Mesenchymal stem cell (in vitro differentiated cells and primary cell): ENCODE measurements around the gene FAM234B.

Experiments
- DNase-seq: peaks from one replicate; pipeline ENCODE4 v3.0.0-alpha.2; 2013
- H2AFZ ChIP-seq: one replicate; pipeline ENCODE4 v1.6.1; 2013; ENCODE audit warnings: low read depth, mild to moderate bottlenecking, control low read depth, inconsistent platforms, low read length, moderate library complexity
- H2AK5ac ChIP-seq: 2 replicates; pipeline ENCODE4 v1.6.1; 2013; ENCODE audit warnings: low read length, moderate library complexity, mild to moderate bottlenecking, inconsistent platforms; ENCODE audit not compliant: severe bottlenecking
- H2BK120ac ChIP-seq: one replicate; pipeline ENCODE4 v1.6.1; 2013; ENCODE audit warnings: low read depth, mild to moderate bottlenecking, inconsistent platforms, low read length, moderate library complexity
- H2BK12ac ChIP-seq, 2 experiments: one replicate each; pipeline ENCODE4 v1.6.1; 2013; ENCODE audit warnings: inconsistent platforms in 2 of 2, low read length in 2 of 2, mild to moderate bottlenecking in 2 of 2, moderate library complexity in 2 of 2, control low read depth in 1 of 2
- H2BK15ac ChIP-seq: one replicate; pipeline ENCODE4 v1.6.1; 2013; ENCODE audit warnings: mild to moderate bottlenecking, low read depth, inconsistent platforms; ENCODE audit not compliant: poor library complexity, severe bottlenecking
- H2BK5ac ChIP-seq: 2 replicates; pipeline ENCODE4 v1.6.1; 2013; ENCODE audit warnings: low read depth, mild to moderate bottlenecking, low read length, control low read depth, inconsistent platforms; ENCODE audit not compliant: poor library complexity, severe bottlenecking
- H3K14ac ChIP-seq, 2 experiments: one replicate each; pipeline ENCODE4 v1.6.1; 2013; ENCODE audit warnings: inconsistent platforms in 2 of 2, low read length in 2 of 2, control low read depth in 1 of 2, mild to moderate bottlenecking in 1 of 2, moderate library complexity in 1 of 2
- H3K18ac ChIP-seq, 2 experiments: one replicate each; pipeline ENCODE4 v1.6.1; 2013; ENCODE audit warnings: inconsistent platforms in 2 of 2, low read length in 2 of 2, control low read depth in 1 of 2, low read depth in 1 of 2, mild to moderate bottlenecking in 1 of 2
- H3K23ac ChIP-seq, 2 experiments: one replicate each; pipeline ENCODE4 v1.6.1; 2013; ENCODE audit warnings: inconsistent platforms in 2 of 2, low read length in 2 of 2, mild to moderate bottlenecking in 2 of 2, moderate library complexity in 2 of 2, control low read depth in 1 of 2
- H3K27ac ChIP-seq: 2 replicates; pipeline ENCODE4 v1.5.1; 2013; ENCODE audit warnings: mild to moderate bottlenecking, moderate library complexity, low read length, control low read depth, inconsistent platforms; ENCODE audit not compliant: poor library complexity, severe bottlenecking
- H3K27me3 ChIP-seq, 2 experiments: 2 replicates each; pipeline versions ENCODE4 v1.6.1 to v1.7.0; 2013; ENCODE audit warnings: low read length in 2 of 2, mild to moderate bottlenecking in 2 of 2, moderate library complexity in 2 of 2, control low read depth in 1 of 2, inconsistent platforms in 1 of 2; ENCODE audit not compliant: control insufficient read depth in 1 of 2, insufficient read depth in 1 of 2
- H3K36me3 ChIP-seq, 2 experiments: 2 replicates each; pipeline versions ENCODE4 v1.6.1 to v1.7.0; 2013; ENCODE audit warnings: low read length in 2 of 2, control low read depth in 1 of 2, inconsistent platforms in 1 of 2, low read depth in 1 of 2, mild to moderate bottlenecking in 1 of 2; ENCODE audit not compliant: insufficient read depth in 2 of 2, control insufficient read depth in 1 of 2
- H3K4ac ChIP-seq, 2 experiments: one replicate each; pipeline ENCODE4 v1.6.1; 2013; ENCODE audit warnings: inconsistent platforms in 2 of 2, low read length in 2 of 2, mild to moderate bottlenecking in 2 of 2, moderate library complexity in 2 of 2, control low read depth in 1 of 2, low read depth in 1 of 2
- H3K4me1 ChIP-seq: 2 replicates; pipeline ENCODE4 v1.6.1; 2013; ENCODE audit warnings: low read depth, low read length, control low read depth; ENCODE audit not compliant: control insufficient read depth, insufficient read depth
- H3K4me2 ChIP-seq: 2 replicates; pipeline ENCODE4 v1.6.1; 2013; ENCODE audit warnings: low read length, mild to moderate bottlenecking, inconsistent platforms; ENCODE audit not compliant: poor library complexity, severe bottlenecking
- H3K4me3 ChIP-seq, 2 experiments: 2 replicates each; pipeline versions ENCODE4 v1.5.1 to v1.7.0; 2013; ENCODE audit warnings: low read length in 2 of 2, mild to moderate bottlenecking in 2 of 2, control low read depth in 1 of 2, low read depth in 1 of 2; ENCODE audit not compliant: insufficient read depth in 1 of 2
- H3K79me1 ChIP-seq: replicated peaks from 2 replicates; pipeline ENCODE4 v1.6.1; 2013; ENCODE audit warnings: mild to moderate bottlenecking, control low read depth, low read length, inconsistent platforms; ENCODE audit not compliant: poor library complexity, severe bottlenecking
- H3K9ac ChIP-seq: 2 replicates; pipeline ENCODE4 v1.7.0; 2013; ENCODE audit warnings: mild to moderate bottlenecking, low read length, moderate library complexity
- H3K9me3 ChIP-seq: 2 replicates; pipeline ENCODE4 v1.7.0; 2013; ENCODE audit warnings: mild to moderate bottlenecking, low read length; ENCODE audit not compliant: control insufficient read depth
- H4K8ac ChIP-seq: one replicate; pipeline ENCODE4 v1.6.1; 2013; ENCODE audit warnings: inconsistent platforms, mild to moderate bottlenecking, low read length, moderate library complexity
- H4K91ac ChIP-seq: one replicate; pipeline ENCODE4 v1.6.1; 2013; ENCODE audit warnings: mild to moderate bottlenecking, low read length, inconsistent platforms
- WGBS: methylation state at CpG from one replicate; pipeline ENCODE4 v1.1.7; 2013; ENCODE audit warnings: mixed read lengths; 5-methylcytosine and 5-hydroxymethylcytosine counted together

FAM234B gene

DNA sequence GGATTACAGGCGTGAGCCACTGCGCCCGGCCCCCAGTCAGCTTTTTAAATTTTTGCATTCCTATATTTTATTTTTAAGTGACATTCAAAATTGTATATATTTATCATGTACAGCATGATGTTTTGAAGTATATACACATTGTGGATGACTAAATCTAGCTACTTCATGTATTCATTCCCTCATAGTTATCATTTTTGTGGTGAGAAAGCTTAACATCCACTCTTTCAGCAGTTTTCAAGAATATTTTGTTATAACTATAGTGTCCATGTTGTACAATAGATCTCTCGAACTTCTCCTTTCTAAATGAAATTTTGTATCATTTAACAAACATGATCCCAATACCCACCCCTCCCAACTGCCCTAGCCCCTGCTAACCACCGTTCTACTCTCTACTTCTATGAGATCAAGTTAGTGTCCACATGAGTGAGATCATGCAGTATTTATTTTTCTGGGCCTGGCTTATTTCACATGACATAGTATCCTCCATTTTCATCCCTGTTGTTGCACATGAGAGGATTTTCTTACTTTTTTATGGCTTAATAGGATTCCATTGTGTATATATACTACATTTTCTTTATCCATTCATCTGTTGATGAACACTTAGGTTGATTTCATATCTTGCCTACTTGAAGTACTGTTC, 35.3 kb upstream of the FAM234B start:
- no peak overlapping the region for H2BK15ac ChIP-seq
- H2BK5ac ChIP-seq = no peak overlapping the region
- H3K18ac ChIP-seq = no peak overlapping the region
- H4K8ac ChIP-seq = no peak overlapping the region
- no peaks in the 10 kb centered on the region for H3K27me3 ChIP-seq
- no peak overlapping the region for H3K4me3 ChIP-seq
- 20% methylated on average over 1 of the region's 5 CpGs for WGBS
- no peaks in the 10 kb centered on the region for H3K79me1 ChIP-seq
- no peak overlapping the region for H3K23ac ChIP-seq
- peaks cover 4% of the 10 kb centered on the region for H3K4me1 ChIP-seq
- no peak overlapping the region for H3K4ac ChIP-seq
- no peak overlapping the region for H2AK5ac ChIP-seq
- no peak overlapping the region for H3K27ac ChIP-seq
- H3K9me3 ChIP-seq = no peaks in the 10 kb centered on the region
- DNase-seq = peak; percentile 73
- H2AFZ ChIP-seq = no peak overlapping the region
- no peak overlapping the region for H2BK120ac ChIP-seq
- H3K36me3 ChIP-seq = no peaks in the 10 kb centered on the region
- no peak overlapping the region for H3K4me2 ChIP-seq
- H2BK12ac ChIP-seq = no peak overlapping the region
- H4K91ac ChIP-seq = no peak overlapping the region
- H3K9ac ChIP-seq = no peak overlapping the region
- no peak overlapping the region for H3K14ac ChIP-seq

GRCh38 chr12:13011098-13011497, 33.1 kb upstream of the FAM234B start:
- H3K4me3 ChIP-seq = no peak overlapping the region
- 88% methylated on average over 6 of the region's 6 CpGs for WGBS
- no peak overlapping the region for H3K18ac ChIP-seq
- no peak overlapping the region for H4K8ac ChIP-seq
- no peak overlapping the region for H3K4me2 ChIP-seq
- H3K27ac ChIP-seq = no peak overlapping the region
- no peaks in the 10 kb centered on the region for H3K36me3 ChIP-seq
- H3K27me3 ChIP-seq = no peaks in the 10 kb centered on the region
- no peak overlapping the region for H3K14ac ChIP-seq
- no peak for DNase-seq
- no peaks in the 10 kb centered on the region for H3K9me3 ChIP-seq
- no peak overlapping the region for H2AK5ac ChIP-seq
- H3K79me1 ChIP-seq = no peaks in the 10 kb centered on the region
- H3K4me1 ChIP-seq = no peaks in the 10 kb centered on the region
- H2AFZ ChIP-seq = no peak overlapping the region
- H3K9ac ChIP-seq = no peak overlapping the region
- no peak overlapping the region for H3K23ac ChIP-seq
- no peak overlapping the region for H2BK12ac ChIP-seq
- no peak overlapping the region for H4K91ac ChIP-seq
- no peak overlapping the region for H2BK120ac ChIP-seq
- no peak overlapping the region for H3K4ac ChIP-seq
- H2BK15ac ChIP-seq = no peak overlapping the region
- H2BK5ac ChIP-seq = no peak overlapping the region

- no peak overlapping the region for H2BK5ac ChIP-seq
- no peaks in the 10 kb centered on the region for H3K9me3 ChIP-seq
- no peak overlapping the region for H2BK120ac ChIP-seq
- no peaks in the 10 kb centered on the region for H3K27me3 ChIP-seq
- H2BK12ac ChIP-seq = no peak overlapping the region
- no peak overlapping the region for H3K23ac ChIP-seq
- H3K14ac ChIP-seq = no peak overlapping the region
- H2BK15ac ChIP-seq = no peak overlapping the region
- DNase-seq = no peak
- no peaks in the 10 kb centered on the region for H3K4me1 ChIP-seq
- no peak overlapping the region for H3K18ac ChIP-seq
- H3K4me2 ChIP-seq = no peak overlapping the region
- no peaks in the 10 kb centered on the region for H3K79me1 ChIP-seq
- no peak overlapping the region for H4K8ac ChIP-seq
- H4K91ac ChIP-seq = no peak overlapping the region
- no peak overlapping the region for H3K27ac ChIP-seq
- no peak overlapping the region for H3K4me3 ChIP-seq
- H3K4ac ChIP-seq = no peak overlapping the region
- WGBS = 93% methylated on average over 6 of the region's 6 CpGs
- H2AFZ ChIP-seq = no peak overlapping the region
- no peak overlapping the region for H2AK5ac ChIP-seq
- H3K36me3 ChIP-seq = no peaks in the 10 kb centered on the region
- no peak overlapping the region for H3K9ac ChIP-seq
Observed at GRCh38 chr12:13022851-13023271, 21.3 kb upstream of the FAM234B start.

DNA sequence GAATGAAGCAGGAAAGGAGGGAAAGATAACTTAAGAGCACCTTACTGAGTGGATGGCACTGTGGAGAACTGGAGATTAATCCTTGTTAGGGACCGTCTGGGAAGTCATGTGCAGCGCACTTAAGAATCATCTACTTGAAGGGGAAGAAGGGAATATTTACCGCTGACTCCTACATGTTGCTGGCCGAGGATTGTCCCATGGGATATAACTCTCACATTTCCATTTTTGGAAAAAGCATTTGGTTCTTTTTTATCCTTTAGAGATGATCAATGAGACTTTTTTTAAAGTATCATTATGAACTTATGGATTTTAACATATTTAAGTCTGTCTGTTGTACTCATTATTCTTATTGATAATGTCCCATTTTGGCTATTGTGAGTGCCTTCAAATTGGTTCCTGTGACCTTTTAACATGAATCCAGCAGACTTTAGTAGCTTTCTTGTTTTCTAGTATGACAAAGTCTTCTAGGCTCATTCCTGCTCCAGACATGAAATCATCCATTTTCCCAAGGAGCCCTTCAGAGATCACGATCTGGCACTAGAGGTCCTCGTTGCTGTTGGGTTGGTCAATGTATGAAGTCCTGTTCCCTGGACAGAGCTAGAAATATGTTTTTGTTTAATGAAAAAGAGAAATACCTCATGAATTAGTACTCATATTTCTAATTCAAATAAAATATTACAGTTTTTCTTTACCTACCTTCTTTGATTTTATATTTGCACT, 20.2 kb upstream of the FAM234B start:
- Histone ChIP-seq H2BK120ac (no peak overlapping the region), H3K4ac (no peak overlapping the region), H2BK12ac (no peak overlapping the region), H3K9ac (peak overlapping the region; percentile 83), H3K4me2 (no peak overlapping the region), H4K8ac (no peak overlapping the region), H3K18ac (no peak overlapping the region), H2AFZ (no peak overlapping the region), H2BK15ac (no peak overlapping the region), H3K14ac (no peak overlapping the region), H3K4me1 (no peaks in the 10 kb centered on the region), H3K9me3 (no peaks in the 10 kb centered on the region), H2AK5ac (no peak overlapping the region), H3K4me3 (peak overlapping the region in 1 of 2 experiments; percentile 46), H3K23ac (no peak overlapping the region), H3K27ac (no peak overlapping the region), H4K91ac (no peak overlapping the region), H3K79me1 (no peaks in the 10 kb centered on the region), H2BK5ac (no peak overlapping the region), H3K36me3 (no peaks in the 10 kb centered on the region), H3K27me3 (no peaks in the 10 kb centered on the region)
- no peak for DNase-seq
- 94% methylated on average over 2 of the region's 6 CpGs for WGBS
